Breast epithelium (tissue), 3 donors: ENCODE measurements around the gene L3MBTL2.

Experiments used
- CTCF ChIP-seq, 3 donors: fragments of 450-650 bp; IDR thresholded peaks; one replicate each; pipeline ENCODE4 v1.5.1; 2016 to 2017; ENCODE audit warnings: antibody characterized with exemption in 3 of 3, mild to moderate bottlenecking in 3 of 3, moderate library complexity in 3 of 3
- POLR2A ChIP-seq: fragments of 450-650 bp; IDR thresholded peaks from one replicate; pipeline ENCODE4 v1.6.1; 2016; ENCODE audit warnings: antibody characterized with exemption, mild to moderate bottlenecking, moderate library complexity
- POLR2AphosphoS5 ChIP-seq, 3 donors: sonication (generic); formaldehyde crosslinking; IDR thresholded peaks; one replicate each; pipeline ENCODE4 v1.6.1; 2017; ENCODE audit warnings: antibody characterized with exemption in 3 of 3

- no peak for TF ChIP-seq CTCF (IDR thresholded peaks at IDR 0.05)
- TF ChIP-seq POLR2A = no peak
- TF ChIP-seq POLR2AphosphoS5 (IDR thresholded peaks at IDR 0.05) = no peak
Measured at GRCh38 chr22:41263704-41264103, 58.6 kb downstream of the L3MBTL2 start.
